ENCODE measurements around the gene PDE4B.

PDE4B gene

DNA sequence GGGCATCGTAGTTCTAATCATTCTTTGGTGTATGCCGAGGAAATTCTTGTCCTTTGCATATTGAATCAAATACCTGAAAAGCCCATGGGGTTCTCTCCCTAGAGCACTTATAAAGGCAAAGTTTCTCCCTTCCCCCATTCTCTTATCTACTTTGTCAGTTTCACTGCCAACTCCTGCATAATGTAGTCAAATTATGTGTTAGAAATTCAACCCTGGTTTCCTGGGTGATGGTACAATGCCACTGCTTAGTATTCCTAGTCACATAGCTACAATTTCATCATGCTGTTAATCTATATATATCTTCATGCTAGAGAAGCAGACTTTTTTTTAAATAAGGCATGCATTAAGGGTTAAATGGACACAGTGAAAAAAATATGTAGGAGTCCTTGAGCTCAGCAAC, 119.0 kb downstream of the PDE4B start:
- Histone ChIP-seq H3K4me1 (no peaks in the 10 kb centered on the region), H3K36me3 (no peaks in the 10 kb centered on the region), H3K4me3 (ENCODE audit: low read depth, low read length) (no peak overlapping the region), H3K9me3 (no peaks in the 10 kb centered on the region), H3K27me3 (no peaks in the 10 kb centered on the region; the same call in 1 of the 2 replicates)
- DNase-seq: no peak
- TF ChIP-seq, protein P1, sequence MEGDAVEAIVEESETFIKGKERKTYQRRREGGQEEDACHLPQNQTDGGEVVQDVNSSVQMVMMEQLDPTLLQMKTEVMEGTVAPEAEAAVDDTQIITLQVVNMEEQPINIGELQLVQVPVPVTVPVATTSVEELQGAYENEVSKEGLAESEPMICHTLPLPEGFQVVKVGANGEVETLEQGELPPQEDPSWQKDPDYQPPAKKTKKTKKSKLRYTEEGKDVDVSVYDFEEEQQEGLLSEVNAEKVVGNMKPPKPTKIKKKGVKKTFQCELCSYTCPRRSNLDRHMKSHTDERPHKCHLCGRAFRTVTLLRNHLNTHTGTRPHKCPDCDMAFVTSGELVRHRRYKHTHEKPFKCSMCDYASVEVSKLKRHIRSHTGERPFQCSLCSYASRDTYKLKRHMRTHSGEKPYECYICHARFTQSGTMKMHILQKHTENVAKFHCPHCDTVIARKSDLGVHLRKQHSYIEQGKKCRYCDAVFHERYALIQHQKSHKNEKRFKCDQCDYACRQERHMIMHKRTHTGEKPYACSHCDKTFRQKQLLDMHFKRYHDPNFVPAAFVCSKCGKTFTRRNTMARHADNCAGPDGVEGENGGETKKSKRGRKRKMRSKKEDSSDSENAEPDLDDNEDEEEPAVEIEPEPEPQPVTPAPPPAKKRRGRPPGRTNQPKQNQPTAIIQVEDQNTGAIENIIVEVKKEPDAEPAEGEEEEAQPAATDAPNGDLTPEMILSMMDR (IDR thresholded peaks at IDR 0.05; ENCODE audit: low read depth, low read length): no peak

DNA sequence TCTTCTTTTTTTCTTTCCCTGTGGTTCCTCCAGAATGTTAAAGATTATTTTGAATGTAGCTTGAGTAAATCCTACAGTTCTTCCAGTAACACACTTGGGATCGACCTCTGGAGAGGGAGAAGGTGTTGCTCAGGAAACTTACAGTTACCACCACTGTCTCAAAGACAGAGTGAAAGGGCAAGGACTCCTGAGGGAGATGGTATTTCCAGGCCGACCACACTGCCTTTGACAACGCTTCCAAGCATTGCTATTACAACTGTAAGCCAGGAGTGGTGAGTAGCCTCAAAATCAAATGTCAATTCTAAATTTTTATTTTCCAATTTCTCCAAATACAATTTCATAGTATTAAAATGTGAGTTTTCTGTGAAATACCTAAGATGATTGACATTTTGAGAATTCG, 125.9 kb downstream of the PDE4B start:
- Histone ChIP-seq H3K36me3 (no peaks in the 10 kb centered on the region), H3K9me3 (no peaks in the 10 kb centered on the region), H3K4me3 (ENCODE audit: low read depth, low read length) (no peak overlapping the region), H3K27me3 (no peaks in the 10 kb centered on the region), H3K4me1 (no peaks in the 10 kb centered on the region)
- TF ChIP-seq, protein P1 (IDR thresholded peaks at IDR 0.05; ENCODE audit: low read depth, low read length): no peak
- DNase-seq: no peak

DNA sequence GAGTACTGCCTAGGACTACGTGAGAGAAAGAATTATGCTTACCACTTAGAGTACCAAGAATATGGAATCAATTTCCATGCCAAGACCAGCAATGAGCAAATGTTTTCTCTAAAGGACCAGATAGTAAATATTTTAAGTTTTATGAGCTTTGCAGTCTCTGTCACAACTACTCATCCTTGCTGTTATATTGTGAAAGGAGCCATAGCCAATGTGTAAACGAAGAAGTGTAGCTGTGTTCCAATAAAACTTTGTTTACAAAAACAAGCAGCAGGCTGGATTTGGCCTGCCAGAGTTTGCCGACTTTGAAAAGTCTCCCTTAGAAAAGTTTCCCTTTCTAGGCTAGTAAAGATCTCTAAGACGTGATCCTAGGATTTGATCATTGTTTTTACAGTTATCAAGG, 128.8 kb downstream of the PDE4B start:
- Histone ChIP-seq H3K4me1 (no peaks in the 10 kb centered on the region), H3K4me3 (ENCODE audit: low read depth, low read length) (no peak overlapping the region), H3K9me3 (no peaks in the 10 kb centered on the region), H3K36me3 (no peaks in the 10 kb centered on the region), H3K27me3 (no peaks in the 10 kb centered on the region)
- DNase-seq: no peak
- TF ChIP-seq, protein P1 (IDR thresholded peaks at IDR 0.05; ENCODE audit: low read depth, low read length): no peak

DNA sequence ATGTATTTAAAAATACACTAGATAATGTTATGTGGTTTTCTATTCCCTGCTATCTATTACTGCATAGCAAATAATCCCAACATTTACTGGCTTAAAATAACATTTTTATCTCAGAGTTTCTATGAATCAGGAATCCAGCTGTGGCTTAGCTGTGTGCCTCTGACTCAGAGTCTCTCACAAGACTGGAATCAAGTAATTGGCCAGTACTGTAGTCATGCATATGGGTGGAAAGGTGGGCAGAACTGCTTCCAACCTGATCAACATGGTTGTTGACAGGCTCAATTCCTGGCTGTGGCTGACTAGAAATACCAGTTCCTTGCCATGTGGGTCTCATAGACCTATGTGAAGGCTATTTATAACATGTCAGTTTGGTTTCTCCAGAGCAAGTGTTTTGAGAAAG, 131.8 kb downstream of the PDE4B start:
- no peaks in the 10 kb centered on the region for H3K9me3 ChIP-seq
- H3K36me3 ChIP-seq: no peaks in the 10 kb centered on the region
- H3K4me3 ChIP-seq (ENCODE audit: low read depth, low read length): no peak overlapping the region
- no peaks in the 10 kb centered on the region for H3K27me3 ChIP-seq
- H3K4me1 ChIP-seq: no peaks in the 10 kb centered on the region
- DNase-seq: no peak
- TF ChIP-seq, protein P1 (IDR thresholded peaks at IDR 0.05; ENCODE audit: low read depth, low read length): no peak

DNA sequence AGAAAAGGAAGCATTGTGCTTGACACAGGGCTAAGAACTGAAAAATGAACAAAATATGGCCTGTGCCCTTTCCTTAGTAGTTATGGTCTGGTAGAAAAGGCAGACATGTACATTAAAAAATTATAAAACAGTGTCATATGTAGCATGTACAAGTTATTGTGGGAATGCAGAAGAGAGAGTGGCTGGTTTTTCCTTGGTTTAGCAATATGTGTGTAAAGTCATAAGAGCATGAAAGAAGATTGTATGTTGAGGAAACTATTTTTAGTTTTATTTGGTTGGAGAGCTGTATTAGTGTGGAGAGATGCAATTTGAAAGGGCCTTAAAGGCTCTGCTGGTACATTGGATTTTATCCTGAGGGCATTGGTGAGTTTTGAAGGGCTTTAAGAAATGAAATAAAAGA, 145.8 kb downstream of the PDE4B start:
- Histone ChIP-seq H3K9me3 (no peaks in the 10 kb centered on the region), H3K4me1 (no peaks in the 10 kb centered on the region), H3K27me3 (no peaks in the 10 kb centered on the region), H3K4me3 (ENCODE audit: low read depth, low read length) (no peak overlapping the region), H3K36me3 (no peaks in the 10 kb centered on the region)
- TF ChIP-seq, protein P1 (IDR thresholded peaks at IDR 0.05; ENCODE audit: low read depth, low read length): no peak
- DNase-seq: no peak

DNA sequence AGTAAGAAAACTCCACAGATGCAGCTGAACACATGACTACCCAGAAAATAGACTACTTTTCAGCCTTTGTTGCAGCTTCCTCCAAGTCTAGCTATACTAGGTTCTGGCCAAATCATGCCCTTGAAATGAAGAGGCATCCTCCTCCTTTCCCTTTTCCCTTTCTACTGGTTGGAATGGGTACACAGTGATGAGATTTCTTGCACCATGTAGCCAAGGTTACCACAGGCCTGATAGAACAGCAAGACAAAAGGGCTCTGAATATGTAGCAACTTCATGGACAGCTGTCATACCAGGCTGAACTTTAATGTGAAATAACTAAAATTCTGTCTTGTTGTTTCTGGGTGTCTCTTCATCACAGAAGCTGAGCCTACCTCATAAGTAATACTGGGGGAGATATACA, 146.5 kb downstream of the PDE4B start:
- no peaks in the 10 kb centered on the region for H3K9me3 ChIP-seq
- H3K4me1 ChIP-seq: no peaks in the 10 kb centered on the region
- no peak overlapping the region for H3K4me3 ChIP-seq (ENCODE audit: low read depth, low read length)
- DNase-seq: no peak
- no peaks in the 10 kb centered on the region for H3K36me3 ChIP-seq
- H3K27me3 ChIP-seq: no peaks in the 10 kb centered on the region
- TF ChIP-seq, protein P1 (IDR thresholded peaks at IDR 0.05; ENCODE audit: low read depth, low read length): no peak

All from BE2C (cell line).